SK-N-MC (cell line): ENCODE data around the gene LRRC23.

ENCODE experiments used
- EZH2 ChIP-seq: fragments of 200-600 bp; sonication (generic); IDR thresholded peaks from one replicate; pipeline ENCODE4 v1.6.1; 2017; ENCODE audit warnings: antibody characterized with exemption
- POLR2AphosphoS5 ChIP-seq: IDR thresholded peaks from 2 replicates; pipeline ENCODE4 v1.6.1; 2012; ENCODE audit warnings: mild to moderate bottlenecking, low read depth, low read length, borderline replicate concordance

GRCh38 chr12:6896846-6897435, 7.7 kb upstream of the LRRC23 start:
- TF ChIP-seq POLR2AphosphoS5 (no peak), EZH2 (no peak)
